Activated T-helper 1 cell treated with anti-CD3 and anti-CD28 coated beads, Interleukin-2, amount 50 U/mL, for 16 hours (primary cell): ENCODE results near the gene MTPN.

Source experiments
- DNase-seq, 2 donors: peaks; one replicate each; pipeline ENCODE4 v3.0.0-alpha.2; 2020; ENCODE audit warnings: low read depth in 1 of 2, low spot score in 1 of 2

MTPN gene

GRCh38 chr7:135929249-135929648, 47.9 kb downstream of the MTPN start:
- no peak for DNase-seq

GRCh38 chr7:135928136-135928535, 49.0 kb downstream of the MTPN start:
- no peak for DNase-seq

- no peak for DNase-seq
These were observed 51.9 kb downstream of the MTPN start for GRCh38 chr7:135925210-135925609.

GRCh38 chr7:135924302-135924701, 52.9 kb downstream of the MTPN start:
- no peak for DNase-seq

GRCh38 chr7:135922263-135922662, 54.9 kb downstream of the MTPN start:
- no peak for DNase-seq

- no peak for DNase-seq
These were observed 56.7 kb downstream of the MTPN start for GRCh38 chr7:135920478-135920877.

- no peak for DNase-seq
These were observed 57.9 kb downstream of the MTPN start for GRCh38 chr7:135919071-135919841.

GRCh38 chr7:135918134-135918533, 59.0 kb downstream of the MTPN start:
- DNase-seq, result no peak

GRCh38 chr7:135917721-135918120, 59.4 kb downstream of the MTPN start:
- DNase-seq, result no peak

GRCh38 chr7:135914346-135914745, 62.8 kb downstream of the MTPN start:
- no peak for DNase-seq

- no peak for DNase-seq
These were observed 63.8 kb downstream of the MTPN start for GRCh38 chr7:135913404-135913803.

- DNase-seq, result no peak
These were observed 66.1 kb downstream of the MTPN start for GRCh38 chr7:135911099-135911498.

GRCh38 chr7:135910393-135911036, 66.6 kb downstream of the MTPN start:
- no peak for DNase-seq

- no peak for DNase-seq
These were observed 71.3 kb downstream of the MTPN start for GRCh38 chr7:135905858-135906257.

GRCh38 chr7:135905355-135905754, 71.8 kb downstream of the MTPN start:
- DNase-seq, result no peak

GRCh38 chr7:135904282-135904681, 72.9 kb downstream of the MTPN start:
- DNase-seq, result no peak

GRCh38 chr7:135901585-135902540, 75.3 kb downstream of the MTPN start:
- DNase-seq, result no peak

- no peak for DNase-seq
These were observed 77.1 kb downstream of the MTPN start for GRCh38 chr7:135900065-135900546.

- no peak for DNase-seq
These were observed 77.6 kb downstream of the MTPN start for GRCh38 chr7:135899458-135900064.

- DNase-seq, result no peak
These were observed 78.9 kb downstream of the MTPN start for GRCh38 chr7:135898226-135898625.

GRCh38 chr7:135894816-135895215, 82.3 kb downstream of the MTPN start:
- DNase-seq, result no peak
